ENCODE results near the gene STRIP2. TPM values are rescaled to one million over a fixed set of nuclear protein-coding genes. Genes with fewer than 3 reads are reported as not detected.
"Not testable (repeated sequence)": the region's sequence is repeated elsewhere in the genome, so short reads cannot be mapped to it uniquely, and the experiment has no call there.

STRIP2 gene
- total RNA-seq, 1 donor from 2014 or later = 3.5 TPM

GRCh38 chr7:129530795-129531391, 96.7 kb downstream of the STRIP2 start:
- no peak for TF ChIP-seq CTCF (IDR thresholded peaks at IDR 0.05; ENCODE audit: insufficient read depth, low read length, poor library complexity, severe bottlenecking)
- Histone ChIP-seq H3K4me3 (ENCODE audit: low read depth, low read length) (no peak overlapping the region), H3K36me3 (ENCODE audit: control insufficient read depth, insufficient read depth, low read length) (no peaks in the 10 kb centered on the region), H3K27me3 (ENCODE audit: control insufficient read depth, insufficient read depth, low read length) (no peaks in the 10 kb centered on the region)
- peak; percentile 69 for DNase-seq (ENCODE audit: low read depth)

GRCh38 chr7:129531721-129532120, 97.5 kb downstream of the STRIP2 start:
- H3K4me3 ChIP-seq (ENCODE audit: low read depth, low read length) = no peak overlapping the region
- DNase-seq (ENCODE audit: low read depth) = no peak
- H3K27me3 ChIP-seq (ENCODE audit: control insufficient read depth, insufficient read depth, low read length) = no peaks in the 10 kb centered on the region
- H3K36me3 ChIP-seq (ENCODE audit: control insufficient read depth, insufficient read depth, low read length) = no peaks in the 10 kb centered on the region
- no peak for TF ChIP-seq CTCF (IDR thresholded peaks at IDR 0.05; ENCODE audit: insufficient read depth, low read length, poor library complexity, severe bottlenecking)

GRCh38 chr7:129532375-129532774, 98.1 kb downstream of the STRIP2 start:
- no peaks in the 10 kb centered on the region for H3K27me3 ChIP-seq (ENCODE audit: control insufficient read depth, insufficient read depth, low read length)
- TF ChIP-seq CTCF (IDR thresholded peaks at IDR 0.05; ENCODE audit: insufficient read depth, low read length, poor library complexity, severe bottlenecking) = no peak
- no peak overlapping the region for H3K4me3 ChIP-seq (ENCODE audit: low read depth, low read length)
- no peak for DNase-seq (ENCODE audit: low read depth)
- no peaks in the 10 kb centered on the region for H3K36me3 ChIP-seq (ENCODE audit: control insufficient read depth, insufficient read depth, low read length)

- H3K27me3 ChIP-seq (ENCODE audit: control insufficient read depth, insufficient read depth, low read length); H3K36me3 ChIP-seq (ENCODE audit: control insufficient read depth, insufficient read depth, low read length); DNase-seq (ENCODE audit: low read depth); H3K4me3 ChIP-seq (ENCODE audit: low read depth, low read length): not testable (repeated sequence)
Observed at GRCh38 chr7:129534558-129535274, 100.5 kb downstream of the STRIP2 start.

- no peak for TF ChIP-seq CTCF (IDR thresholded peaks at IDR 0.05; ENCODE audit: insufficient read depth, low read length, poor library complexity, severe bottlenecking)
- no peaks in the 10 kb centered on the region for H3K36me3 ChIP-seq (ENCODE audit: control insufficient read depth, insufficient read depth, low read length)
- H3K27me3 ChIP-seq (ENCODE audit: control insufficient read depth, insufficient read depth, low read length) = no peaks in the 10 kb centered on the region
- H3K4me3 ChIP-seq (ENCODE audit: low read depth, low read length) = no peak overlapping the region
- DNase-seq (ENCODE audit: low read depth) = no peak
Observed at GRCh38 chr7:129535896-129536295, 101.7 kb downstream of the STRIP2 start.

- TF ChIP-seq CTCF (IDR thresholded peaks at IDR 0.05; ENCODE audit: insufficient read depth, low read length, poor library complexity, severe bottlenecking) = no peak
- DNase-seq (ENCODE audit: low read depth) = no peak
- H3K36me3 ChIP-seq (ENCODE audit: control insufficient read depth, insufficient read depth, low read length) = no peaks in the 10 kb centered on the region
- H3K27me3 ChIP-seq (ENCODE audit: control insufficient read depth, insufficient read depth, low read length) = no peaks in the 10 kb centered on the region
- no peak overlapping the region for H3K4me3 ChIP-seq (ENCODE audit: low read depth, low read length)
Observed at GRCh38 chr7:129536323-129536722, 102.1 kb downstream of the STRIP2 start.

Other genes starting within 250 kb of the STRIP2 start
- gene SMO, start 245.8 kb upstream of the STRIP2 start, total RNA-seq = 20.1 and 22.3 TPM in 2 replicates
- 9.5 and 10.1 TPM in 2 replicates for gene AHCYL2, start 209.4 kb upstream of the STRIP2 start, total RNA-seq
- 0.48 TPM in 1 of 2 replicates, not detected in the other for gene SMKR1, start 68.1 kb downstream of the STRIP2 start, total RNA-seq
- 7.1 and 9.3 TPM in 2 replicates for gene NRF1, start 177.3 kb downstream of the STRIP2 start, total RNA-seq

Measured in kidney epithelial cell (primary cell).